ENCODE measurements around the gene KRT10. TPM values are rescaled to one million over a fixed set of nuclear protein-coding genes. Genes with fewer than 3 reads are reported as not detected.

The KRT10 gene
- total and polyA plus RNA-seq, 4 donors = 4.3 to 65.0 (median 40.0) TPM

DNA sequence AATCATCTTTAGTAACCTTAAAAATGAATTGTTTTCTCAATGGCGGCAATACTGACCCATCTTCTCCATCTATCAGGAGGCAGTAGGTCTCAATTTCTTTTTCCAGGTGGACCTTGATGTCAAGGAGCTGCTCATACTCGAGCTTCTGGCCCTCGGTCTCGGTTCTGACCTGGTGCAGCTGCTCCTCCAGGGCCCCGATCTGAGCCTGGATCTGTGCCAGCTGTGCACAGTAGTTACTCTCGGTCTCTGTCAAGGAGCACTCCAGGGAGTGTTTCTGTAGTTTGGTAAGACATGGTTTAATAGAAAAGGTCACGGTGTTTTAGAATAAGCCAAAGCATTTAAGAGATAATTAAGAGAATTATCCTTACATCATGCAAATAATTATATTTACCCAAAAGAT is 45.0 kb downstream of the KRT10 start:
- 55% methylated on average over 6 of the region's 7 CpGs for WGBS (ENCODE audit: insufficient coverage)
- no peaks in the 10 kb centered on the region for H3K9me3 ChIP-seq (ENCODE audit: control insufficient read depth, insufficient read depth, low read length)
- H3K4me1 ChIP-seq (ENCODE audit: control insufficient read depth, insufficient read depth, low read length) = no peaks in the 10 kb centered on the region
- DNase-seq (ENCODE audit: low read depth in 4 of 6, low spot score in 6 of 6) = no peak
- H3K36me3 ChIP-seq (ENCODE audit: control insufficient read depth, insufficient read depth, low read length) = no peaks in the 10 kb centered on the region
- H3K27ac ChIP-seq (ENCODE audit: low read depth, low read length) = no peak overlapping the region
- H3K4me3 ChIP-seq (ENCODE audit: low read depth, low read length) = no peak overlapping the region
- peaks cover 14% of the 10 kb centered on the region for H3K27me3 ChIP-seq (ENCODE audit: control insufficient read depth, insufficient read depth, low read length)

DNA sequence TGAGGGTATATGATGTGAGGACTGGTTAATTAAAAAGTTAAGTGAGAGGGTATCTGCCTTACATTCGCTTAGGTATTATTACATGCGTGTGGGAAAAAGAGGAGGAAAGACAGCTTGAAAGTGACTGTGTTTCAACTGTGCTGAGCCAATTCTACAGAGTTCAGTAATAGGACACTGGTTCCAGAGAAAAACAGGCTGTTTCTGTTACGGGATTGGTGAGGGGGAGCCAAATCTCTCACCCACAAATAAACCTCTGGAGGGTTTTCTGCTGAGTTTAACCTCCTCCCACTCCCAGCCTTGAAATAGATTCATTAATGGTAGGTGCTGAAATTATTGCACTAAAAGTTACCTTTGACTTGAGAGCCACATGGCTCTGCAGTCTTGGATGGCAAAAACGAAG is 46.5 kb downstream of the KRT10 start:
- H3K4me3 ChIP-seq (ENCODE audit: low read depth, low read length) = no peak overlapping the region
- H3K27ac ChIP-seq (ENCODE audit: low read depth, low read length) = no peak overlapping the region
- no peaks in the 10 kb centered on the region for H3K4me1 ChIP-seq (ENCODE audit: control insufficient read depth, insufficient read depth, low read length)
- WGBS (ENCODE audit: insufficient coverage) = 100% methylated on average over 2 of the region's 4 CpGs
- H3K27me3 ChIP-seq (ENCODE audit: control insufficient read depth, insufficient read depth, low read length) = peaks cover 14% of the 10 kb centered on the region
- H3K9me3 ChIP-seq (ENCODE audit: control insufficient read depth, insufficient read depth, low read length) = no peaks in the 10 kb centered on the region
- no peaks in the 10 kb centered on the region for H3K36me3 ChIP-seq (ENCODE audit: control insufficient read depth, insufficient read depth, low read length)
- no peak for DNase-seq (ENCODE audit: low read depth in 4 of 6, low spot score in 6 of 6)

DNA sequence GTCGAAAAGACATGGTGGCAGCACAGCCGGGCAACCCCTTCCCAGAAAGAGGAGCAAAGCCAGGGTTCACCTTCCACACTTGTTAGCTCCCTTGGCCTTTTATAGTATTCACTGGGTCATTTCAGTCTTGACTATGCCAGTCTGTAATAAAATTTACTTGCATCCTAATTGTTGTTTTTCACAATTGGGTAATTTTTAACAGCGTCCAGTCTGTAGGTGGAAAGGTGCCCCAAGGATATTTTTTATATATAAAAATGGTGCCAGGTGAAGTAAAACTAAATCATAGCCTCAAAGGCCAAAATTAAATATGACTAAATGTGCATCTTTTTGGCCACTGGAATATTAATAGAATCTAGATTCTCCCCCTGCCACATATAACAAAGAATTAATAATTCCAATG is 50.3 kb downstream of the KRT10 start, which contains the start of gene KRT26:
Gene KRT26, minus strand, starts transcription at position 101 of the 400 bp plus-strand sequence. Its CDS starts 88 bp downstream, at position 13.
- Histone ChIP-seq H3K27ac (ENCODE audit: low read depth, low read length) (no peak within 1 kb of the TSS), H3K9me3 (ENCODE audit: control insufficient read depth, insufficient read depth, low read length) (no peaks in the 10 kb centered on the region), H3K4me3 (ENCODE audit: low read depth, low read length) (no peak within 1 kb of the TSS), H3K27me3 (ENCODE audit: control insufficient read depth, insufficient read depth, low read length) (peaks cover 2% of the 10 kb centered on the region), H3K4me1 (ENCODE audit: control insufficient read depth, insufficient read depth, low read length) (no peaks in the 10 kb centered on the region), H3K36me3 (ENCODE audit: control insufficient read depth, insufficient read depth, low read length) (no peaks in the 10 kb centered on the region)
- no peak for DNase-seq (ENCODE audit: low read depth in 4 of 6, low spot score in 6 of 6)
- WGBS (ENCODE audit: insufficient coverage) = 90% methylated on average over 2 of the region's 3 CpGs

Other genes with a start within 250 kb of the KRT10 start
- gene SMARCE1, start 174.8 kb downstream of the KRT10 start, total RNA-seq = 100 to 1,000 TPM in 1 of 2 donors, 10 to 100 TPM in 1; 77.1 to 133 TPM
- 100 to 1,000 TPM; 114 to 128 TPM for gene SMARCE1, start 174.8 kb downstream of the KRT10 start, polyA plus RNA-seq (ENCODE audit: insufficient read length in 2 of 2)
- 10 to 100 TPM in 1 of 2 donors, 1 to 10 TPM in 1; 5.0 to 31.1 TPM for gene KRT222, start 157.4 kb downstream of the KRT10 start, total RNA-seq
- gene KRT222, start 157.4 kb downstream of the KRT10 start, polyA plus RNA-seq (ENCODE audit: insufficient read length in 2 of 2) = 10 to 100 TPM; 13.7 to 22.0 TPM
- gene KRT24, start 118.9 kb downstream of the KRT10 start, total RNA-seq = not detected
- not detected for gene KRT24, start 118.9 kb downstream of the KRT10 start, polyA plus RNA-seq (ENCODE audit: insufficient read length in 2 of 2)
- under 1 TPM in 1 of 2 donors, not detected in 1; 0.40 TPM for gene KRT25, start 67.3 kb downstream of the KRT10 start, total RNA-seq
- under 1 TPM in 1 of 2 donors, not detected in 1; 0.15 TPM for gene KRT25, start 67.3 kb downstream of the KRT10 start, polyA plus RNA-seq (ENCODE audit: insufficient read length in 2 of 2)
- gene KRT26, start 50.4 kb downstream of the KRT10 start, total RNA-seq = not detected
- gene KRT26, start 50.4 kb downstream of the KRT10 start, polyA plus RNA-seq (ENCODE audit: insufficient read length in 2 of 2) = not detected
- gene KRT27, start 40.1 kb downstream of the KRT10 start, total RNA-seq = not detected
- gene KRT27, start 40.1 kb downstream of the KRT10 start, polyA plus RNA-seq (ENCODE audit: insufficient read length in 2 of 2) = not detected
- gene KRT28, start 22.7 kb downstream of the KRT10 start, total RNA-seq = not detected
- not detected for gene KRT28, start 22.7 kb downstream of the KRT10 start, polyA plus RNA-seq (ENCODE audit: insufficient read length in 2 of 2)
- under 1 TPM in 1 of 2 donors, not detected in 1; 0.40 TPM for gene KRT12, start 44.6 kb upstream of the KRT10 start, total RNA-seq
- not detected for gene KRT12, start 44.6 kb upstream of the KRT10 start, polyA plus RNA-seq (ENCODE audit: insufficient read length in 2 of 2)
- gene KRT20, start 62.6 kb upstream of the KRT10 start, total RNA-seq = not detected
- not detected for gene KRT20, start 62.6 kb upstream of the KRT10 start, polyA plus RNA-seq (ENCODE audit: insufficient read length in 2 of 2)
- 1 to 10 TPM in 1 of 2 donors, under 1 TPM in 1; 0.33 to 1.2 TPM for gene KRT23, start 115.0 kb upstream of the KRT10 start, total RNA-seq
- gene KRT23, start 115.0 kb upstream of the KRT10 start, polyA plus RNA-seq (ENCODE audit: insufficient read length in 2 of 2) = under 1 TPM in 1 of 2 donors, not detected in 1; 0.56 TPM
- not detected for gene KRT39, start 144.3 kb upstream of the KRT10 start, total RNA-seq
- not detected for gene KRT39, start 144.3 kb upstream of the KRT10 start, polyA plus RNA-seq (ENCODE audit: insufficient read length in 2 of 2)
- under 1 TPM in 1 of 2 donors, not detected in 1; 0.40 TPM for gene KRT40, start 161.7 kb upstream of the KRT10 start, total RNA-seq
- gene KRT40, start 161.7 kb upstream of the KRT10 start, polyA plus RNA-seq (ENCODE audit: insufficient read length in 2 of 2) = under 1 TPM; 0.27 to 0.33 TPM
- gene KRTAP3-3, start 171.6 kb upstream of the KRT10 start, total RNA-seq = not detected
- not detected for gene KRTAP3-3, start 171.6 kb upstream of the KRT10 start, polyA plus RNA-seq (ENCODE audit: insufficient read length in 2 of 2)
- gene KRTAP3-2, start 177.3 kb upstream of the KRT10 start, total RNA-seq = not detected
- gene KRTAP3-2, start 177.3 kb upstream of the KRT10 start, polyA plus RNA-seq (ENCODE audit: insufficient read length in 2 of 2) = not detected
- gene KRTAP3-1, start 186.5 kb upstream of the KRT10 start, total RNA-seq = not detected
- gene KRTAP3-1, start 186.5 kb upstream of the KRT10 start, polyA plus RNA-seq (ENCODE audit: insufficient read length in 2 of 2) = not detected
- not detected for gene KRTAP1-5, start 204.6 kb upstream of the KRT10 start, total RNA-seq
- gene KRTAP1-5, start 204.6 kb upstream of the KRT10 start, polyA plus RNA-seq (ENCODE audit: insufficient read length in 2 of 2) = not detected
- gene KRTAP1-4, start 207.6 kb upstream of the KRT10 start, total RNA-seq = not detected
- not detected for gene KRTAP1-4, start 207.6 kb upstream of the KRT10 start, polyA plus RNA-seq (ENCODE audit: insufficient read length in 2 of 2)
- gene KRTAP1-3, start 212.3 kb upstream of the KRT10 start, total RNA-seq = not detected
- gene KRTAP1-3, start 212.3 kb upstream of the KRT10 start, polyA plus RNA-seq (ENCODE audit: insufficient read length in 2 of 2) = not detected
- gene KRTAP1-1, start 218.8 kb upstream of the KRT10 start, total RNA-seq = not detected
- gene KRTAP1-1, start 218.8 kb upstream of the KRT10 start, polyA plus RNA-seq (ENCODE audit: insufficient read length in 2 of 2) = not detected
- not detected for gene KRTAP2-1, start 224.7 kb upstream of the KRT10 start, total RNA-seq
- not detected for gene KRTAP2-1, start 224.7 kb upstream of the KRT10 start, polyA plus RNA-seq (ENCODE audit: insufficient read length in 2 of 2)
- not detected for gene KRTAP2-2, start 232.6 kb upstream of the KRT10 start, total RNA-seq
- not detected for gene KRTAP2-2, start 232.6 kb upstream of the KRT10 start, polyA plus RNA-seq (ENCODE audit: insufficient read length in 2 of 2)
- gene KRTAP2-3, start 237.5 kb upstream of the KRT10 start, total RNA-seq = not detected
- gene KRTAP2-3, start 237.5 kb upstream of the KRT10 start, polyA plus RNA-seq (ENCODE audit: insufficient read length in 2 of 2) = not detected
- gene KRTAP2-4, start 243.3 kb upstream of the KRT10 start, total RNA-seq = not detected
- not detected for gene KRTAP2-4, start 243.3 kb upstream of the KRT10 start, polyA plus RNA-seq (ENCODE audit: insufficient read length in 2 of 2)

Measured in spinal cord (tissue), 10 donors.